Muscle of leg (tissue), 11 donors: Measurements from ENCODE around the gene TNS1. TPM values are rescaled to one million over a fixed set of nuclear protein-coding genes. Genes with fewer than 3 reads are reported as not detected.

Experiments
- DNase-seq: peaks from one replicate; pipeline ENCODE4 v3.0.0; 2013
- H3K27ac ChIP-seq: one replicate; pipeline ENCODE4 v1.5.1; 2013; ENCODE audit warnings: mild to moderate bottlenecking, low read length, control low read depth
- H3K27me3 ChIP-seq: one replicate; pipeline ENCODE4 v1.6.1; 2013; ENCODE audit warnings: low read length; ENCODE audit not compliant: control insufficient read depth, insufficient read depth
- H3K36me3 ChIP-seq: one replicate; pipeline ENCODE4 v1.6.1; 2013; ENCODE audit warnings: low read length; ENCODE audit not compliant: control insufficient read depth, insufficient read depth
- H3K4me1 ChIP-seq: one replicate; pipeline ENCODE4 v1.6.1; 2013; ENCODE audit warnings: low read length; ENCODE audit not compliant: control insufficient read depth, insufficient read depth
- H3K4me3 ChIP-seq: one replicate; pipeline ENCODE4 v1.5.1; 2013; ENCODE audit warnings: low read length, control low read depth
- H3K9me3 ChIP-seq: replicated peaks from 2 replicates; pipeline ENCODE4 v1.6.1; 2013; ENCODE audit warnings: low read depth, low read length; ENCODE audit not compliant: control insufficient read depth
- WGBS: methylation state at CpG from one replicate; pipeline ENCODE4 v1.1.5; 2013; ENCODE audit warnings: missing lambda C conversion rate; ENCODE audit not compliant: insufficient coverage; 5-methylcytosine and 5-hydroxymethylcytosine counted together
- polyA plus RNA-seq, 8 donors: library from polyadenylated mRNA; unstranded; fragments of 120-200 nt; gene quantifications; one replicate each; pipeline versions ENCODE4 v1.2.1 to v1.2.3, GENCODE V29; 2013; ENCODE audit warnings: inconsistent platforms in 1 of 8, low replicate concordance in 1 of 8; ENCODE audit not compliant: insufficient read length in 8 of 8, insufficient read depth in 1 of 8
- total RNA-seq: library from RNA; stranded (reverse); fragments of 120-200 nt; gene quantifications from one replicate; pipeline ENCODE4 v1.2.4, GENCODE V29; 2013

Gene TNS1
- total and polyA plus RNA-seq, 9 donors: 68.1 to 129 (median 114) TPM

GRCh38 chr2:217915706-217916105 lies 87.1 kb downstream of the TNS1 start:
- no peak for DNase-seq
- WGBS: 73% methylated on average over 3 of the region's 5 CpGs
- H3K4me1 ChIP-seq: peaks cover 94% of the 10 kb centered on the region
- peaks cover 37% of the 10 kb centered on the region for H3K36me3 ChIP-seq
- no peak overlapping the region for H3K27ac ChIP-seq
- H3K4me3 ChIP-seq: no peak overlapping the region
- no peaks in the 10 kb centered on the region for H3K27me3 ChIP-seq
- no peaks in the 10 kb centered on the region for H3K9me3 ChIP-seq

- Histone ChIP-seq H3K4me1 (peaks cover 95% of the 10 kb centered on the region), H3K27ac (no peak overlapping the region), H3K36me3 (peaks cover 35% of the 10 kb centered on the region), H3K4me3 (no peak overlapping the region), H3K9me3 (no peaks in the 10 kb centered on the region), H3K27me3 (no peaks in the 10 kb centered on the region)
- DNase-seq: no peak
- WGBS: 84% methylated on average over 9 of the region's 9 CpGs
Measured at GRCh38 chr2:217914878-217915277, 87.9 kb downstream of the TNS1 start.

GRCh38 chr2:217914078-217914477 lies 88.7 kb downstream of the TNS1 start:
- peaks cover 95% of the 10 kb centered on the region for H3K4me1 ChIP-seq
- H3K27ac ChIP-seq: no peak overlapping the region
- WGBS: 71% methylated on average over 1 of the region's 1 CpG

GRCh38 chr2:217913436-217913835 lies 89.4 kb downstream of the TNS1 start:
- no peak overlapping the region for H3K4me3 ChIP-seq
- 74% methylated on average over 3 of the region's 3 CpGs for WGBS
- H3K27ac ChIP-seq: peak overlapping the region; percentile 85
- H3K9me3 ChIP-seq: no peaks in the 10 kb centered on the region
- peaks cover 95% of the 10 kb centered on the region for H3K4me1 ChIP-seq
- H3K36me3 ChIP-seq: peaks cover 24% of the 10 kb centered on the region
- H3K27me3 ChIP-seq: no peaks in the 10 kb centered on the region
- peak; percentile 51 for DNase-seq

More at GRCh38 chr2:217914078-217914477, 88.7 kb downstream of the TNS1 start:
- Histone ChIP-seq H3K4me3 (no peak overlapping the region), H3K36me3 (peaks cover 28% of the 10 kb centered on the region), H3K27me3 (no peaks in the 10 kb centered on the region), H3K9me3 (no peaks in the 10 kb centered on the region)
- DNase-seq: no peak

GRCh38 chr2:217912098-217913024 lies 90.4 kb downstream of the TNS1 start:
- Histone ChIP-seq H3K4me1 (peaks cover 97% of the 10 kb centered on the region), H3K4me3 (no peak overlapping the region), H3K27me3 (no peaks in the 10 kb centered on the region), H3K9me3 (no peaks in the 10 kb centered on the region), H3K36me3 (peaks cover 20% of the 10 kb centered on the region), H3K27ac (peak overlapping the region; percentile 85)
- DNase-seq: no peak
- WGBS: 50% methylated on average over 5 of the region's 25 CpGs

GRCh38 chr2:217911283-217912097 lies 91.3 kb downstream of the TNS1 start:
- DNase-seq: no peak

GRCh38 chr2:217910875-217911212 lies 92.0 kb downstream of the TNS1 start:
- no peaks in the 10 kb centered on the region for H3K27me3 ChIP-seq
- H3K4me1 ChIP-seq: peaks cover 98% of the 10 kb centered on the region
- no peaks in the 10 kb centered on the region for H3K9me3 ChIP-seq
- peaks cover 24% of the 10 kb centered on the region for H3K36me3 ChIP-seq
- no peak for DNase-seq
- H3K4me3 ChIP-seq: no peak overlapping the region
- peak overlapping the region; percentile 85 for H3K27ac ChIP-seq

More at GRCh38 chr2:217911283-217912097, 91.3 kb downstream of the TNS1 start:
- no peak overlapping the region for H3K4me3 ChIP-seq
- no peaks in the 10 kb centered on the region for H3K27me3 ChIP-seq
- H3K27ac ChIP-seq: peak overlapping the region; percentile 85
- 73% methylated on average over 3 of the region's 9 CpGs for WGBS
- H3K36me3 ChIP-seq: peaks cover 26% of the 10 kb centered on the region
- peaks cover 97% of the 10 kb centered on the region for H3K4me1 ChIP-seq
- H3K9me3 ChIP-seq: no peaks in the 10 kb centered on the region

GRCh38 chr2:217909156-217909820 lies 93.5 kb downstream of the TNS1 start:
- Histone ChIP-seq H3K4me1 (peaks cover 99% of the 10 kb centered on the region), H3K27me3 (no peaks in the 10 kb centered on the region), H3K4me3 (no peak overlapping the region), H3K36me3 (peaks cover 18% of the 10 kb centered on the region), H3K27ac (peak overlapping the region; percentile 85), H3K9me3 (no peaks in the 10 kb centered on the region)
- 47% methylated on average over 5 of the region's 10 CpGs for WGBS
- no peak for DNase-seq

- peaks cover 18% of the 10 kb centered on the region for H3K36me3 ChIP-seq
- H3K4me3 ChIP-seq: no peak overlapping the region
- no peaks in the 10 kb centered on the region for H3K27me3 ChIP-seq
- H3K27ac ChIP-seq: peak overlapping the region; percentile 77
- no peak for DNase-seq
- H3K9me3 ChIP-seq: no peaks in the 10 kb centered on the region
- no CpG with 5 or more reads among the region's 8 CpGs for WGBS
- H3K4me1 ChIP-seq: peaks cover 99% of the 10 kb centered on the region
Measured at GRCh38 chr2:217908544-217908943, 94.3 kb downstream of the TNS1 start.

GRCh38 chr2:217907266-217907665 lies 95.5 kb downstream of the TNS1 start:
- H3K36me3 ChIP-seq: peaks cover 21% of the 10 kb centered on the region
- no peak overlapping the region for H3K27ac ChIP-seq
- H3K4me1 ChIP-seq: peaks cover 99% of the 10 kb centered on the region
- H3K9me3 ChIP-seq: no peaks in the 10 kb centered on the region
- no peak for DNase-seq
- H3K4me3 ChIP-seq: no peak overlapping the region
- H3K27me3 ChIP-seq: no peaks in the 10 kb centered on the region
- WGBS: 85% methylated on average over 3 of the region's 3 CpGs
